HG03064 (cell line): ENCODE results near the gene ANKH.
"Not testable (repeated sequence)": the region's sequence is repeated elsewhere in the genome, so short reads cannot be mapped to it uniquely, and the experiment has no call there.

Experiments
- ATAC-seq: cut with Tn5 transposase; IDR thresholded peaks from one replicate; pipeline ENCODE4 v1.9.1; 2021; ENCODE audit warnings: low read depth; ENCODE audit not compliant: unreplicated experiment

The ANKH gene

GRCh38 chr5:14859150-14859549 is 12.4 kb downstream of the ANKH start:
- ATAC-seq, result no peak

- ATAC-seq, result no peak
These were observed 16.2 kb downstream of the ANKH start for GRCh38 chr5:14855366-14855765.

- no peak for ATAC-seq
These were observed 16.8 kb downstream of the ANKH start for GRCh38 chr5:14854799-14855198.

GRCh38 chr5:14853685-14854084 is 17.9 kb downstream of the ANKH start:
- ATAC-seq, result no peak

- ATAC-seq, result no peak
These were observed 18.8 kb downstream of the ANKH start for GRCh38 chr5:14852779-14853178.

GRCh38 chr5:14851999-14852526 is 19.5 kb downstream of the ANKH start:
- ATAC-seq, result no peak

GRCh38 chr5:14851597-14851996 is 20.0 kb downstream of the ANKH start:
- ATAC-seq, result no peak

GRCh38 chr5:14851050-14851419 is 20.5 kb downstream of the ANKH start:
- no peak for ATAC-seq

GRCh38 chr5:14850419-14851049 is 21.0 kb downstream of the ANKH start:
- ATAC-seq, result no peak

GRCh38 chr5:14849516-14850294 is 21.9 kb downstream of the ANKH start:
- ATAC-seq, result no peak

GRCh38 chr5:14848942-14849341 is 22.6 kb downstream of the ANKH start:
- ATAC-seq, result not testable (repeated sequence)

GRCh38 chr5:14848385-14848784 is 23.2 kb downstream of the ANKH start:
- ATAC-seq, result no peak

- no peak for ATAC-seq
These were observed 24.1 kb downstream of the ANKH start for GRCh38 chr5:14847471-14847870.

GRCh38 chr5:14842117-14842516 is 29.5 kb downstream of the ANKH start:
- no peak for ATAC-seq

- ATAC-seq, result no peak
These were observed 31.0 kb downstream of the ANKH start for GRCh38 chr5:14840624-14841023.

GRCh38 chr5:14838396-14839319 is 32.9 kb downstream of the ANKH start:
- no peak for ATAC-seq

- ATAC-seq, result not testable (repeated sequence)
These were observed 34.0 kb downstream of the ANKH start for GRCh38 chr5:14837423-14838122.

- ATAC-seq, result no peak
These were observed 36.7 kb downstream of the ANKH start for GRCh38 chr5:14834584-14835550.

- no peak for ATAC-seq
These were observed 37.5 kb downstream of the ANKH start for GRCh38 chr5:14834062-14834461.
